WI38 (cell line): ENCODE results near the gene DHRS7.
A peak's percentile ranks its signal among the peaks of the same experiment; 100 is the strongest.

Experiments
- H3K4me3 ChIP-seq: 2 replicates; pipeline ENCODE4 v1.5.1; 2011; ENCODE audit warnings: low read depth, mild to moderate bottlenecking, control low read depth, low read length
- CTCF ChIP-seq: IDR thresholded peaks from 2 replicates; pipeline ENCODE4 v1.5.1; 2012; ENCODE audit warnings: low read depth, mild to moderate bottlenecking, control low read depth, low read length

DHRS7 gene

GRCh38 chr14:60163693-60164092 is 1.5 kb downstream of the DHRS7 start:
- no peak for TF ChIP-seq CTCF
- peak overlapping the region; percentile 92 for H3K4me3 ChIP-seq

- TF ChIP-seq CTCF: no peak
- no peak overlapping the region for H3K4me3 ChIP-seq
Observed at GRCh38 chr14:60161196-60162107, 3.7 kb downstream of the DHRS7 start.

- TF ChIP-seq CTCF: no peak
- no peak overlapping the region for H3K4me3 ChIP-seq
Observed at GRCh38 chr14:60160422-60160821, 4.8 kb downstream of the DHRS7 start.

- TF ChIP-seq CTCF: no peak
- H3K4me3 ChIP-seq: no peak overlapping the region
Observed at GRCh38 chr14:60154671-60155070, 10.5 kb downstream of the DHRS7 start.

- TF ChIP-seq CTCF: no peak
- H3K4me3 ChIP-seq: no peak overlapping the region
Observed at GRCh38 chr14:60153991-60154390, 11.2 kb downstream of the DHRS7 start.

- TF ChIP-seq CTCF: no peak
- H3K4me3 ChIP-seq: no peak overlapping the region
Observed at GRCh38 chr14:60151715-60152114, 13.5 kb downstream of the DHRS7 start.

- no peak for TF ChIP-seq CTCF
Observed at GRCh38 chr14:60134702-60135101, 30.5 kb downstream of the DHRS7 start.

More at GRCh38 chr14:60134702-60135101, 30.5 kb downstream of the DHRS7 start:
- H3K4me3 ChIP-seq: no peak overlapping the region
